H1 (cell line): ENCODE results near the gene ADTRP. TPM values are rescaled to one million over a fixed set of nuclear protein-coding genes. Genes with fewer than 3 reads are reported as not detected.

Experiments used
- CTCF ChIA-PET: fragments of 300-600 bp; sonication (Branson Sonifier 250); formaldehyde crosslinking; loops from one replicate; lab custom pipeline; 2021; ENCODE audit not compliant: partially characterized antibody; lab: Charles Lee
- POLR2A ChIA-PET: fragments of 300-600 bp; sonication (Branson Sonifier 250); formaldehyde crosslinking; loops from one replicate; lab custom pipeline; 2021; ENCODE audit warnings: inconsistent platforms; ENCODE audit not compliant: partially characterized antibody; lab: Charles Lee
- DNase-seq, 2 experiments: peaks; one replicate each; pipeline versions ENCODE4 v3.0.0 to v3.0.0-alpha.2; 2010 to 2022; ENCODE audit warnings: low spot score in 2 of 2, low read depth in 1 of 2, mixed read lengths in 1 of 2
- FAIRE-seq: peaks from 2 replicates; lab custom pipeline; 2011; peaks lifted over from hg19 to GRCh38; lab: Jason Lieb, UNC
- H2AFZ ChIP-seq: 2 replicates; pipeline ENCODE4 v1.8.1; 2012; ENCODE audit warnings: low read length, inconsistent platforms
- H2AK5ac ChIP-seq: 2 replicates; pipeline ENCODE4 v1.6.1; 2013; ENCODE audit warnings: low read depth, low read length
- H2BK120ac ChIP-seq: replicated peaks from 2 replicates; pipeline ENCODE3; 2013; ENCODE audit warnings: low read depth, low read length, inconsistent platforms
- H2BK12ac ChIP-seq: 2 replicates; pipeline ENCODE4 v1.6.1; 2013; ENCODE audit warnings: low read depth, low read length
- H2BK15ac ChIP-seq: 2 replicates; pipeline ENCODE4 v1.6.1; 2013; ENCODE audit warnings: low read length
- H2BK20ac ChIP-seq: 2 replicates; pipeline ENCODE4 v1.6.1; 2013; ENCODE audit warnings: low read length
- H2BK5ac ChIP-seq: 2 replicates; pipeline ENCODE4 v1.6.1; 2013; ENCODE audit warnings: low read depth, low read length
- H3K14ac ChIP-seq: 2 replicates; pipeline ENCODE4 v1.6.1; 2013; ENCODE audit warnings: inconsistent platforms; ENCODE audit not compliant: insufficient read length
- H3K18ac ChIP-seq: 2 replicates; pipeline ENCODE4 v1.6.1; 2013; ENCODE audit warnings: low read length; ENCODE audit errors: extremely low read depth
- H3K23ac ChIP-seq: 2 replicates; pipeline ENCODE4 v1.6.1; 2013; ENCODE audit warnings: inconsistent platforms; ENCODE audit not compliant: insufficient read length
- H3K23me2 ChIP-seq: 2 replicates; pipeline ENCODE4 v1.6.1; 2013; ENCODE audit warnings: low read depth, low read length
- H3K27ac ChIP-seq: 2 replicates; pipeline ENCODE4 v1.6.1; 2011; ENCODE audit warnings: low read depth, low read length, inconsistent platforms
- H3K27me3 ChIP-seq, 4 experiments: replicated peaks in 1 of 4; 1 replicate in 1 of 4; 2 replicates in 3 of 4; pipeline versions ENCODE4 v1.6.1 to v1.8.1; 2011 to 2013; ENCODE audit warnings: low read length in 3 of 4, mild to moderate bottlenecking in 3 of 4, inconsistent platforms in 2 of 4, mixed read lengths in 2 of 4, moderate library complexity in 1 of 4; ENCODE audit not compliant: control insufficient read depth in 3 of 4, insufficient read depth in 3 of 4; ENCODE audit errors: extremely low read depth in 1 of 4
- H3K36me3 ChIP-seq, 4 experiments: 2 replicates each; pipeline versions ENCODE4 v1.6.1 to v1.8.1; 2011 to 2013; ENCODE audit warnings: mild to moderate bottlenecking in 4 of 4, low read length in 3 of 4, moderate library complexity in 2 of 4, control low read depth in 1 of 4, inconsistent platforms in 1 of 4; ENCODE audit not compliant: insufficient read depth in 4 of 4, control insufficient read depth in 2 of 4
- H3K4ac ChIP-seq: replicated peaks from 2 replicates; pipeline ENCODE3; 2013; ENCODE audit warnings: low read length, low read depth, mixed read lengths, inconsistent platforms; ENCODE audit not compliant: insufficient read length
- H3K4me1 ChIP-seq, 4 experiments: replicated peaks in 1 of 4; 1 replicate in 1 of 4; 2 replicates in 3 of 4; pipeline versions ENCODE4 v1.6.1 to v1.8.1; 2011 to 2013; ENCODE audit warnings: low read length in 3 of 4, inconsistent platforms in 2 of 4, mixed read lengths in 1 of 4; ENCODE audit not compliant: insufficient read depth in 4 of 4, control insufficient read depth in 3 of 4
- H3K4me2 ChIP-seq, 2 experiments: 2 replicates each; pipeline versions ENCODE4 v1.6.1 to v1.8.1; 2011 to 2013; ENCODE audit warnings: low read depth in 2 of 2, low read length in 2 of 2, control low read depth in 1 of 2, inconsistent platforms in 1 of 2, mild to moderate bottlenecking in 1 of 2; ENCODE audit not compliant: insufficient read depth in 1 of 2
- H3K4me3 ChIP-seq, 4 experiments: fragments of 200-600, 300-600 bp in 1 of 4; sonication (generic), shearing (Covaris generic), sonication (Bioruptor Twin) in 1 of 4; 2 replicates each; pipeline versions ENCODE4 v1.5.1 to v1.8.1; 2011 to 2016; ENCODE audit warnings: low read length in 4 of 4, low read depth in 3 of 4, control low read depth in 2 of 4, inconsistent platforms in 2 of 4, mild to moderate bottlenecking in 2 of 4, mixed read lengths in 1 of 4, moderate library complexity in 1 of 4; ENCODE audit not compliant: insufficient read depth in 2 of 4; ENCODE audit errors: extremely low read depth in 1 of 4
- H3K56ac ChIP-seq: replicated peaks from 2 replicates; pipeline ENCODE3; 2013; ENCODE audit warnings: low read depth, mild to moderate bottlenecking, mixed read lengths, low read length, inconsistent platforms; ENCODE audit not compliant: insufficient read length
- H3K79me1 ChIP-seq: 2 replicates; pipeline ENCODE4 v1.6.1; 2013; ENCODE audit warnings: low read depth, low read length, control low read depth
- H3K79me2 ChIP-seq, 2 experiments: 2 replicates each; pipeline versions ENCODE4 v1.6.1 to v1.8.1; 2012 to 2013; ENCODE audit warnings: low read length in 2 of 2, mild to moderate bottlenecking in 2 of 2, inconsistent platforms in 1 of 2; ENCODE audit not compliant: insufficient read depth in 2 of 2, control insufficient read depth in 1 of 2
- H3K9ac ChIP-seq, 4 experiments: replicated peaks in 1 of 4; 1 replicate in 1 of 4; 2 replicates in 3 of 4; pipeline versions ENCODE4 v1.6.1 to v1.8.1; 2011 to 2013; ENCODE audit warnings: low read depth in 3 of 4, low read length in 3 of 4, control low read depth in 2 of 4, mild to moderate bottlenecking in 2 of 4, moderate library complexity in 2 of 4, inconsistent platforms in 1 of 4; ENCODE audit errors: extremely low read depth in 1 of 4
- H3K9me3 ChIP-seq, 2 experiments: 2 replicates each; pipeline versions ENCODE4 v1.6.1 to v1.8.1; 2012 to 2013; ENCODE audit warnings: mild to moderate bottlenecking in 2 of 2, moderate library complexity in 2 of 2, control low read depth in 1 of 2, inconsistent platforms in 1 of 2, low read depth in 1 of 2, low read length in 1 of 2, mixed read lengths in 1 of 2; ENCODE audit not compliant: insufficient read depth in 2 of 2
- H4K20me1 ChIP-seq, 2 experiments: replicated peaks in 1 of 2; 2 replicates each; pipeline versions ENCODE3 to v1.8.1; 2011 to 2013; ENCODE audit warnings: inconsistent platforms in 2 of 2, low read length in 2 of 2, mild to moderate bottlenecking in 1 of 2; ENCODE audit not compliant: insufficient read depth in 2 of 2, control insufficient read depth in 1 of 2
- H4K5ac ChIP-seq: 2 replicates; pipeline ENCODE4 v1.6.1; 2013; ENCODE audit warnings: low read length, low read depth, mixed read lengths, inconsistent platforms; ENCODE audit not compliant: insufficient read length
- H4K8ac ChIP-seq: 2 replicates; pipeline ENCODE4 v1.8.0; 2013; ENCODE audit warnings: mild to moderate bottlenecking, moderate library complexity, low read length, inconsistent platforms; ENCODE audit not compliant: insufficient read depth; ENCODE audit errors: extremely low read depth
- H4K91ac ChIP-seq: replicated peaks from 2 replicates; pipeline ENCODE3; 2013; ENCODE audit warnings: low read length, mixed read lengths, inconsistent platforms; ENCODE audit not compliant: insufficient read length
- ASH2L ChIP-seq: fragments of 200-600, 300-600 bp; sonication (generic); IDR thresholded peaks from one replicate; pipeline ENCODE4 v1.7.1; 2017; ENCODE audit warnings: low read length
- BACH1 ChIP-seq: IDR thresholded peaks from 2 replicates; pipeline ENCODE4 v1.6.1; 2012; ENCODE audit warnings: low read length, improper control_type of control experiment
- E2F6 ChIP-seq: IDR thresholded peaks from 2 replicates; pipeline ENCODE4 v1.6.1; 2012; ENCODE audit warnings: inconsistent platforms
- FOSL1 ChIP-seq: IDR thresholded peaks from 2 replicates; pipeline ENCODE4 v1.6.1; 2011; ENCODE audit warnings: mild to moderate bottlenecking, low read depth, low read length, moderate library complexity; ENCODE audit not compliant: insufficient read depth
- JUND ChIP-seq: IDR thresholded peaks from 2 replicates; pipeline ENCODE4 v1.6.1; 2011; ENCODE audit warnings: mild to moderate bottlenecking, improper control_type of control experiment, low read length
- POLR2A ChIP-seq, 2 experiments: IDR thresholded peaks; 1 replicate in 1 of 2; 2 replicates in 1 of 2; pipeline ENCODE4 v1.6.1; 2011; ENCODE audit warnings: low read depth in 2 of 2, low read length in 2 of 2, mild to moderate bottlenecking in 2 of 2; ENCODE audit errors: control extremely low read depth in 1 of 2
- SRF ChIP-seq: IDR thresholded peaks from 2 replicates; pipeline ENCODE4 v1.6.1; 2011; ENCODE audit warnings: mild to moderate bottlenecking, low read depth, low read length, moderate library complexity
- SUZ12 ChIP-seq: fragments of 200-600 bp; sonication (generic); IDR thresholded peaks from 2 replicates; pipeline ENCODE4 v1.6.1; 2012; ENCODE audit warnings: mild to moderate bottlenecking, inconsistent platforms, low read length, moderate library complexity, mixed read lengths
- WGBS, 2 experiments: shearing (Covaris generic) in 1 of 2; methylation state at CpG; one replicate each; pipeline versions ENCODE4 v1.1.6 to v1.1.7; 2013 to 2015; ENCODE audit warnings: low lambda C conversion rate in 2 of 2, mixed read lengths in 2 of 2, inconsistent platforms in 1 of 2, low coverage in 1 of 2, missing lambda C conversion rate in 1 of 2; ENCODE audit not compliant: insufficient replicate concordance in 2 of 2, insufficient coverage in 1 of 2, insufficient read length in 1 of 2; ENCODE audit errors: extremely low coverage in 1 of 2, missing lambda C conversion rate in 1 of 2; 5-methylcytosine and 5-hydroxymethylcytosine counted together
- polyA plus RNA-seq, 7 experiments: library from polyadenylated mRNA; depleted of rRNA in 3 of 7; stranded (reverse) in 5 of 7; unstranded in 2 of 7; fragments of >200 nt in 5 of 7; fragments of 200-250 nt in 2 of 7; gene quantifications; 1 replicate in 5 of 7; 2 replicates in 1 of 7; 4 replicates in 1 of 7; pipeline versions ENCODE4 v1.2.1 to v1.2.3, GENCODE V29; 2011 to 2013; ENCODE audit warnings: missing spikeins in 2 of 7, mixed read lengths in 2 of 7
- total RNA-seq: library from RNA; stranded (reverse); fragmentation: NEBNext Ultra II Directional; extraction: Animal tissue kit (Norgen Biotek cat#: 25700); gene quantifications from 2 replicates; pipeline ENCODE4 v1.2.1, GENCODE V29; 2021

The ADTRP gene
- total and polyA plus RNA-seq, 2 of the 8 experiments (the other 6 are each of a cell fraction or from before 2014, with no cell fraction given) = 0.08 to 0.45 TPM

- no peaks in the 10 kb centered on the region for H3K4me1 ChIP-seq
- no peak for DNase-seq
- H3K79me1 ChIP-seq = no peaks in the 10 kb centered on the region
- H3K9ac ChIP-seq = no peak overlapping the region
- H3K79me2 ChIP-seq = no peaks in the 10 kb centered on the region
- WGBS, 2 experiments = 84% methylated on average over 4 of the region's 4 CpGs; no CpG with 5 or more reads in 1 of the 2 experiments
- H2BK12ac ChIP-seq = no peak overlapping the region
- H3K4me3 ChIP-seq = no peak overlapping the region
- no peak overlapping the region for H2BK20ac ChIP-seq
- no peak overlapping the region; the same call in 1 of the 2 replicates for H2AFZ ChIP-seq
- TF ChIP-seq SUZ12 (no peak), POLR2A (IDR thresholded peaks at IDR 0.05; ENCODE audit: control extremely low read depth in 1 of 2, low read depth in 2 of 2, low read length in 2 of 2) (no peak), SRF (no peak), E2F6 (no peak), BACH1 (no peak), FOSL1 (no peak), ASH2L (no peak), JUND (no peak)
- TF ChIP-seq, all 59 proteins: peak for 0
- Histone ChIP-seq H2BK5ac (no peak overlapping the region), H3K36me3 (no peaks in the 10 kb centered on the region), H3K27ac (no peak overlapping the region), H2BK15ac (no peak overlapping the region), H4K20me1 (no peaks in the 10 kb centered on the region), H4K91ac (no peak overlapping the region), H3K23me2 (no peaks in the 10 kb centered on the region; the same call in 1 of the 2 replicates), H4K8ac (no peak overlapping the region), H3K4me2 (no peak overlapping the region), H4K5ac (no peak overlapping the region), H3K14ac (no peak overlapping the region), H3K4ac (no peak overlapping the region), H3K27me3 (no peaks in the 10 kb centered on the region), H2BK120ac (no peak overlapping the region), H3K56ac (no peak overlapping the region), H3K18ac (no peak overlapping the region), H2AK5ac (no peak overlapping the region), H3K9me3 (no peaks in the 10 kb centered on the region), H3K23ac (no peak overlapping the region)
- FAIRE-seq = no peak
- ChIA-PET CTCF (no interaction called here), POLR2A (no interaction called here)
Measured at GRCh38 chr6:11814819-11815218, 36.2 kb upstream of the ADTRP start.
